K562 (cell line): Measurements from ENCODE around the gene LRRC61. TPM values are rescaled to one million over a fixed set of nuclear protein-coding genes. Genes with fewer than 3 reads are reported as not detected.
A peak's percentile ranks its signal among the peaks of the same experiment; 100 is the strongest.

Experiments used
- ARID1B ChIP-seq: fragments of 450-650 bp; IDR thresholded peaks from 2 replicates; pipeline ENCODE4 v1.6.1; 2016; ENCODE audit warnings: antibody characterized with exemption, mild to moderate bottlenecking, inconsistent platforms
- CBX3 ChIP-seq, 2 experiments: IDR thresholded peaks; 1 replicate in 1 of 2; 2 replicates in 1 of 2; pipeline ENCODE4 v1.6.1; 2012; ENCODE audit warnings: inconsistent platforms in 2 of 2, low read length in 2 of 2, borderline replicate concordance in 1 of 2, control low read depth in 1 of 2
- CCNT2 ChIP-seq: IDR thresholded peaks from 2 replicates; pipeline ENCODE4 v1.6.1; 2011; ENCODE audit warnings: borderline replicate concordance, low read depth, mild to moderate bottlenecking, moderate library complexity, mixed read lengths, low read length; ENCODE audit not compliant: insufficient read length; ENCODE audit errors: extremely low read depth
- ELF2 ChIP-seq: fragments of 250-450 bp; sonication (Bioruptor Pico); IDR thresholded peaks from 2 replicates; pipeline ENCODE4 v1.5.0; 2021; ENCODE audit warnings: mild to moderate bottlenecking
- NCOA1 ChIP-seq: fragments of 450-650 bp; IDR thresholded peaks from 2 replicates; pipeline ENCODE4 v1.6.1; 2016; ENCODE audit warnings: low read depth
- NFRKB ChIP-seq: fragments of 450-650 bp; IDR thresholded peaks from 2 replicates; pipeline ENCODE4 v1.6.1; 2016; ENCODE audit warnings: low read depth
- POLR2A ChIP-seq: fragments of 450-650 bp; conservative IDR thresholded peaks from 2 replicates; pipeline ENCODE4 v1.6.1; 2016
- POLR2AphosphoS2 ChIP-seq: IDR thresholded peaks from 2 replicates; pipeline ENCODE4 v1.6.1; 2012; ENCODE audit warnings: low read length, improper control_type of control experiment
- RBM39 ChIP-seq: fragments of 200-400 bp; formaldehyde crosslinking; optimal IDR thresholded peaks from 2 replicates; pipeline ENCODE3; 2018; ENCODE audit warnings: low read depth, low read length
- SAFB2 ChIP-seq: fragments of 200-400 bp; formaldehyde crosslinking; IDR thresholded peaks from 2 replicates; pipeline ENCODE4 v1.6.1; 2018; ENCODE audit warnings: borderline replicate concordance, low read length, low read depth, moderate library complexity; ENCODE audit not compliant: severe bottlenecking
- SMARCE1 ChIP-seq: fragments of 450-650 bp; IDR thresholded peaks from 2 replicates; pipeline ENCODE4 v1.7.1; 2016; ENCODE audit warnings: mild to moderate bottlenecking
- VEZF1 ChIP-seq: fragments of 200-800 bp; sonication (Bioruptor generic); IDR thresholded peaks from 2 replicates; pipeline ENCODE4 v1.6.1; 2017; ENCODE audit warnings: missing genetic modification characterization, missing compliant biosample characterization
- ZNF24 ChIP-seq: fragments of 450-650 bp; IDR thresholded peaks from 2 replicates; pipeline ENCODE4 v1.6.1; 2016
- polyA plus RNA-seq, 8 experiments: library from polyadenylated mRNA; depleted of rRNA in 4 of 8; stranded (reverse) in 5 of 8; unstranded in 3 of 8; fragments of >200 nt; fragmentation: Nextera tagmentation in 2 of 8; fragmentation: Illumina TruSeq in 1 of 8; extraction: Ambion mirVana in 2 of 8; extraction: Trizol in 1 of 8; gene quantifications; 2 replicates each; pipeline versions ENCODE4 v1.2.1 to v1.2.3, GENCODE V29; 2011 to 2014; ENCODE audit warnings: inconsistent platforms in 1 of 8, missing spikeins in 1 of 8
- total RNA-seq, 7 experiments: library from RNA; depleted of rRNA in 6 of 7; stranded (reverse); fragments of >200 nt in 6 of 7; fragmentation: Illumina TruSeq in 2 of 7; extraction: Trizol in 2 of 7; gene quantifications; 2 replicates each; pipeline versions ENCODE4 v1.2.1 to v1.2.3, GENCODE V29; 2011 to 2021; ENCODE audit warnings: low replicate concordance in 1 of 7
- TF ChIP-seq, protein P1 (sequence below): fragments of 450-650 bp; IDR thresholded peaks from 2 replicates; pipeline ENCODE4 v1.7.1; 2018; ENCODE audit warnings: mild to moderate bottlenecking, low read depth; ENCODE audit not compliant: partially characterized antibody
- TF ChIP-seq, protein P2 (sequence below): sonication (generic); formaldehyde crosslinking; IDR thresholded peaks from 2 replicates; pipeline ENCODE4 v1.8.1; 2023; ENCODE audit warnings: missing genetic modification reagents, mild to moderate bottlenecking, borderline replicate concordance

LRRC61 gene
- total and polyA plus RNA-seq, 9 of the 15 experiments (the other 6 are each of a cell fraction or from before 2014, with no cell fraction given): 1.3 to 55.2 (median 35.2) TPM

DNA sequence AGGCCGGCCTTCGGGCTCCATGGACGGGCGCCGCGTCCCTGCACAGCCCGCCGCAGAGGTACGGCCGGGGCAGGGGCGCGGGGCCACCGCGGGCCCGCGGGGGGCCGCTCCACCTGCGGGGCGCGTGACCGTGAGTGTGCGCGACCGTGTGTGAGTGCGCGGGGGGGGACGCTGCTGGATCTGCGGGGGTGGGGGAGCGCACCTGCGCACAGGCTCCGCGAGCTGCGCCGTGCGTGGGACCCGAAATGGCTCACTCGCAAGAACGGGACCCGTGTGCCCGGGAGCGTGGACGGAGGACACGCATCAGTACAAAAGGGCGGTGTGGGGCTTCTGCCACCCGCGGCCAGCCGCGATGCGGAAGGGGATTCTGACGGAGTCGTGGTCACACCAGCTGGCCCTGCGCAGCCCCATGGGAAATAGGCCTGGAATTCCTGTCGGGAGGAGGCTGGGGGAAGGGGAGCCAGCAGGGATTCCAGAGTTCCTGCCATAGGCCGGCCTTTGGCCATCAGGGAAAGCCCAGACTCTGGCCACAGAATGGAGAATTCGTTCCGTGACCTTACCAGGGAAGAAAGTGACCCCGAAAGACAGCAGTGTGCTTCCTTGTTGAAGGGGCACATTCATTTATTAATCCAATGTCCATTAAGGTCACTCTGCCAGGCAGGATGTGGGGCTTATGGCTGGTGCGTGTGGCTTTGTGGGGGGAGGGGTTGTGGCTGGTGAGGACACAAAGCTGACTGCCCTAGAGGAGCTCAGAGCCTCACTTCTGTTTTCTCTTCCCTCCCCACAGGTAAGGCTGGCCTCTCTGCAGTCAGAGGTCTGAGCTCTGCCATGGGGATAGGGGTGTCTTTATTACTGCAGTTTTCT lies 46.0 kb downstream of the LRRC61 start (continued):
- no peak for TF ChIP-seq CBX3 (IDR thresholded peaks at IDR 0.05; ENCODE audit: borderline replicate concordance in 1 of 2, low read length in 2 of 2)
- TF ChIP-seq NFRKB: peak; percentile 62; the same call in 1 of the 2 replicates
- TF ChIP-seq, protein P1, sequence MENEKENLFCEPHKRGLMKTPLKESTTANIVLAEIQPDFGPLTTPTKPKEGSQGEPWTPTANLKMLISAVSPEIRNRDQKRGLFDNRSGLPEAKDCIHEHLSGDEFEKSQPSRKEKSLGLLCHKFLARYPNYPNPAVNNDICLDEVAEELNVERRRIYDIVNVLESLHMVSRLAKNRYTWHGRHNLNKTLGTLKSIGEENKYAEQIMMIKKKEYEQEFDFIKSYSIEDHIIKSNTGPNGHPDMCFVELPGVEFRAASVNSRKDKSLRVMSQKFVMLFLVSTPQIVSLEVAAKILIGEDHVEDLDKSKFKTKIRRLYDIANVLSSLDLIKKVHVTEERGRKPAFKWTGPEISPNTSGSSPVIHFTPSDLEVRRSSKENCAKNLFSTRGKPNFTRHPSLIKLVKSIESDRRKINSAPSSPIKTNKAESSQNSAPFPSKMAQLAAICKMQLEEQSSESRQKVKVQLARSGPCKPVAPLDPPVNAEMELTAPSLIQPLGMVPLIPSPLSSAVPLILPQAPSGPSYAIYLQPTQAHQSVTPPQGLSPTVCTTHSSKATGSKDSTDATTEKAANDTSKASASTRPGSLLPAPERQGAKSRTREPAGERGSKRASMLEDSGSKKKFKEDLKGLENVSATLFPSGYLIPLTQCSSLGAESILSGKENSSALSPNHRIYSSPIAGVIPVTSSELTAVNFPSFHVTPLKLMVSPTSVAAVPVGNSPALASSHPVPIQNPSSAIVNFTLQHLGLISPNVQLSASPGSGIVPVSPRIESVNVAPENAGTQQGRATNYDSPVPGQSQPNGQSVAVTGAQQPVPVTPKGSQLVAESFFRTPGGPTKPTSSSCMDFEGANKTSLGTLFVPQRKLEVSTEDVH: no peak
- peak; percentile 42; the same call in 1 of the 2 replicates for TF ChIP-seq ZNF24
- 0 out of 2 replicates have a peak, but pooled peaks have one; percentile 18 for TF ChIP-seq NCOA1
- TF ChIP-seq POLR2A: no peak; the same call in 1 of the 2 replicates
- peak; percentile 13; the same call in 1 of the 2 replicates for TF ChIP-seq POLR2AphosphoS2
- TF ChIP-seq ELF2 (CRISPR knock-in tag): peak; percentile 61; the same call in 1 of the 2 replicates
- peak; percentile 77; the same call in 1 of the 2 replicates for TF ChIP-seq SMARCE1
- TF ChIP-seq VEZF1 (CRISPR knock-in tag): peak; percentile 97
- TF ChIP-seq SAFB2: no peak
- peak; percentile 86 for TF ChIP-seq RBM39
- peak; percentile 47 for TF ChIP-seq ARID1B
- peak; percentile 9 for TF ChIP-seq CCNT2
- TF ChIP-seq, protein P2, sequence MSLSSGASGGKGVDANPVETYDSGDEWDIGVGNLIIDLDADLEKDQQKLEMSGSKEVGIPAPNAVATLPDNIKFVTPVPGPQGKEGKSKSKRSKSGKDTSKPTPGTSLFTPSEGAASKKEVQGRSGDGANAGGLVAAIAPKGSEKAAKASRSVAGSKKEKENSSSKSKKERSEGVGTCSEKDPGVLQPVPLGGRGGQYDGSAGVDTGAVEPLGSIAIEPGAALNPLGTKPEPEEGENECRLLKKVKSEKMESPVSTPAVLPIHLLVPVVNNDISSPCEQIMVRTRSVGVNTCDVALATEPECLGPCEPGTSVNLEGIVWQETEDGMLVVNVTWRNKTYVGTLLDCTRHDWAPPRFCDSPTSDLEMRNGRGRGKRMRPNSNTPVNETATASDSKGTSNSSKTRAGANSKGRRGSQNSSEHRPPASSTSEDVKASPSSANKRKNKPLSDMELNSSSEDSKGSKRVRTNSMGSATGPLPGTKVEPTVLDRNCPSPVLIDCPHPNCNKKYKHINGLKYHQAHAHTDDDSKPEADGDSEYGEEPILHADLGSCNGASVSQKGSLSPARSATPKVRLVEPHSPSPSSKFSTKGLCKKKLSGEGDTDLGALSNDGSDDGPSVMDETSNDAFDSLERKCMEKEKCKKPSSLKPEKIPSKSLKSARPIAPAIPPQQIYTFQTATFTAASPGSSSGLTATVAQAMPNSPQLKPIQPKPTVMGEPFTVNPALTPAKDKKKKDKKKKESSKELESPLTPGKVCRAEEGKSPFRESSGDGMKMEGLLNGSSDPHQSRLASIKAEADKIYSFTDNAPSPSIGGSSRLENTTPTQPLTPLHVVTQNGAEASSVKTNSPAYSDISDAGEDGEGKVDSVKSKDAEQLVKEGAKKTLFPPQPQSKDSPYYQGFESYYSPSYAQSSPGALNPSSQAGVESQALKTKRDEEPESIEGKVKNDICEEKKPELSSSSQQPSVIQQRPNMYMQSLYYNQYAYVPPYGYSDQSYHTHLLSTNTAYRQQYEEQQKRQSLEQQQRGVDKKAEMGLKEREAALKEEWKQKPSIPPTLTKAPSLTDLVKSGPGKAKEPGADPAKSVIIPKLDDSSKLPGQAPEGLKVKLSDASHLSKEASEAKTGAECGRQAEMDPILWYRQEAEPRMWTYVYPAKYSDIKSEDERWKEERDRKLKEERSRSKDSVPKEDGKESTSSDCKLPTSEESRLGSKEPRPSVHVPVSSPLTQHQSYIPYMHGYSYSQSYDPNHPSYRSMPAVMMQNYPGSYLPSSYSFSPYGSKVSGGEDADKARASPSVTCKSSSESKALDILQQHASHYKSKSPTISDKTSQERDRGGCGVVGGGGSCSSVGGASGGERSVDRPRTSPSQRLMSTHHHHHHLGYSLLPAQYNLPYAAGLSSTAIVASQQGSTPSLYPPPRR (CRISPR knock-in tag): no peak
